ENCODE data around the gene C6orf118.

DNA sequence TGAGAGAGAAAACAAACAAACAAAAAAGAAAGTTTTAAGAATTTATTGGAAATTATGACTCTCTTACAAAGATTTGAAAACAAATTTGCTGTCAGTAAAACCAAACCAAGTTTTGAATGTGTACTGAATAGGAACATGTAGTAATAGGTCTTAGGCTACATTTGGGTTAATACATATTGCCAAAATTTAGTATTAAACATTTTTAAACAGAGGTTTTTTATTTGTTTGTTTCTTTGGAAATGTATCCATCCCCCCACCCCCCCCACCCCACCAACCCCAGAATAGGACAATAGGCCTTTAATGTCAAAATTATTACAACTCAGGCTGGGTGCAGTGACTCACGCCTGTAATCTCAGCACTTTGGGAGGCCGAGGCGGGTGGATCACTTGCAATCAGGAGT lies 2.5 kb downstream of the C6orf118 start:
- no peak for TF ChIP-seq EZH2 (IDR thresholded peaks at IDR 0.05; ENCODE audit: insufficient read depth, poor library complexity, severe bottlenecking)
- no peak for TF ChIP-seq EZH2phosphoT487 (IDR thresholded peaks at IDR 0.05; ENCODE audit: insufficient read depth, low read depth)

Measured in GM23248 (cell line).